ENCODE measurements around the gene RAN.
"Not testable (repeated sequence)": the region's sequence is repeated elsewhere in the genome, so short reads cannot be mapped to it uniquely, and the experiment has no call there.

Gene RAN

DNA sequence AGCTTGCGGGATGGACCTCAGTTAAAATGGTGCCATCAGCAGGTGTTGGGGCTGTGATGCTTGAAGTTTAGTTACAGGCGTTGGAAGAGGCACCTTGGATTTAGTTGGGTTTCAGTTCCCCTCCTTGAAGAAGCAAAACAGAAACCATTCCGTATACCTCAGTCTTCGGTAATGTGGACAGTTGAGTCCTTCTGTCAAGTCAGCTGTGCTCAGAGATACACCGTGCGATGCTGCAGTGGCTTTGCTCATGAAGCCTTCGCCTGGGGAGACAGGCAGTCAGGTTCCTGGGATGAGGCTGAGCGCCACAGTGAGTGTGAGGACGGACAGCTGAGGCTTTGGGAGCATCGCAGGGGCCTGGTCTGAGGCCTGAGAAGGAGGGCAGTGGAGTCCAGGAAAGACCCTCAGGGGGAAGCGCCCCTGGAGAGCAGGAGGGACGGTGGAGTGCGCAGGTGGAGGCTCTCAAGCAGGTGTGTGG, 7.4 kb downstream of the RAN start:
- TF ChIP-seq, protein P1, sequence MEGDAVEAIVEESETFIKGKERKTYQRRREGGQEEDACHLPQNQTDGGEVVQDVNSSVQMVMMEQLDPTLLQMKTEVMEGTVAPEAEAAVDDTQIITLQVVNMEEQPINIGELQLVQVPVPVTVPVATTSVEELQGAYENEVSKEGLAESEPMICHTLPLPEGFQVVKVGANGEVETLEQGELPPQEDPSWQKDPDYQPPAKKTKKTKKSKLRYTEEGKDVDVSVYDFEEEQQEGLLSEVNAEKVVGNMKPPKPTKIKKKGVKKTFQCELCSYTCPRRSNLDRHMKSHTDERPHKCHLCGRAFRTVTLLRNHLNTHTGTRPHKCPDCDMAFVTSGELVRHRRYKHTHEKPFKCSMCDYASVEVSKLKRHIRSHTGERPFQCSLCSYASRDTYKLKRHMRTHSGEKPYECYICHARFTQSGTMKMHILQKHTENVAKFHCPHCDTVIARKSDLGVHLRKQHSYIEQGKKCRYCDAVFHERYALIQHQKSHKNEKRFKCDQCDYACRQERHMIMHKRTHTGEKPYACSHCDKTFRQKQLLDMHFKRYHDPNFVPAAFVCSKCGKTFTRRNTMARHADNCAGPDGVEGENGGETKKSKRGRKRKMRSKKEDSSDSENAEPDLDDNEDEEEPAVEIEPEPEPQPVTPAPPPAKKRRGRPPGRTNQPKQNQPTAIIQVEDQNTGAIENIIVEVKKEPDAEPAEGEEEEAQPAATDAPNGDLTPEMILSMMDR (conservative IDR thresholded peaks at IDR 0.05; ENCODE audit: low read depth, low read length): no peak
- no peak overlapping the region for H3K4me3 ChIP-seq (ENCODE audit: low read depth, low read length)
- DNase-seq (ENCODE audit: low read depth): no peak

DNA sequence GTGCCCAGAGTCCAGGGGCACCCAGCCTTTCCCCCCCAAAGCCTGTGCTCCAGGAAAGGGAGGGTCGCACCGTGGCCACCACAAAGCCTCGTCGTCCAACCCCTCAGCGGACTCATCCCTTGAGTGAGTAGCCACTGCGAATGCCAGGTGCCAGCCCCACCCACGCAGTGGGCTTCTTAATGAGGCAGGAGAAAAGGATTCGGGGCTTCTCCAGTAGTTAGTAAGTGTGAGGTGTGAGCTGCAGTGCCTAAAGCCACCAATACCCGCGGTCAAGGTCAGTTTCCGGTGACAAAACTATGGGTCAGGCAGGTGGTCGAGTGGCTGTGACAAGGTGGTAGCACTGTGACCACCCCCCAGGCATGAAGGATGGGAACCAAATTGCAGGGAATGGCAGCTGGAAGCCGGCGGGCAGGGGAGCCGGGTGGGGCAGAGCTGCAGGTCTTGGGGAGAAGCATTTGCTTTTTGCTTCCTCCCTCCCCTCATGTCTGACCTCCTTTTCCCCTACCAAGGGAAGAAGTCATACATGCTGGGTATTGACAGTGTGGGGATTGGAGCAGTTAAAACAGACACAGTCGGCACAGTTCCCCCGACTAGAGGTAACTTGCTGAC, 8.0 kb downstream of the RAN start:
- TF ChIP-seq, protein P1 (conservative IDR thresholded peaks at IDR 0.05; ENCODE audit: low read depth, low read length): no peak
- no peak overlapping the region for H3K4me3 ChIP-seq (ENCODE audit: low read depth, low read length)
- no peak for DNase-seq (ENCODE audit: low read depth)

DNA sequence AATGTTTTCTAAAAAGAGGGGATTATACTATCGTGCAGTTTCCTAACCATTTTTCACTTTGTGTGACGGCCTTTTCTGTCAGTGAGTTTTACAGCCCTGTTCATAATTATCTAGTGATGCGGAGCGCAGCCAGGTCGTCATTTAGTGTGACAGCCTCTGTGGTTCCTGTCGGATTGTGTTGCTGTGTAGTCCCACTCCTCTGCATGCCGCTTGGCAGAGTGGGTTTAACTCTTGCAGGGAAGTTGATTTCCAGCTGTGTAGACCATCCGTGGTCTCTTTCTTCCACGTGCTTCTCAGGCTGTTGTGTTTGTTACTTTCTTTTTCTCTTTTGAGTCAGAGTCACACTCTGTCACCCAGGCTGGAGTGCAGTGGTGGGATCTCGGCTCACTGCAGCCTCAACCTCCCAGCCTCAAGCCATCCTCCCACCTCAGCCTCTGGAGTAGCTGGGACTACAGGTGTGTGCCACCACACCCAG, 8.6 kb downstream of the RAN start:
- DNase-seq (ENCODE audit: low read depth): no peak
- TF ChIP-seq, protein P1 (conservative IDR thresholded peaks at IDR 0.05; ENCODE audit: low read depth, low read length): no peak
- H3K4me3 ChIP-seq (ENCODE audit: low read depth, low read length): peak overlapping the region; percentile 41

DNA sequence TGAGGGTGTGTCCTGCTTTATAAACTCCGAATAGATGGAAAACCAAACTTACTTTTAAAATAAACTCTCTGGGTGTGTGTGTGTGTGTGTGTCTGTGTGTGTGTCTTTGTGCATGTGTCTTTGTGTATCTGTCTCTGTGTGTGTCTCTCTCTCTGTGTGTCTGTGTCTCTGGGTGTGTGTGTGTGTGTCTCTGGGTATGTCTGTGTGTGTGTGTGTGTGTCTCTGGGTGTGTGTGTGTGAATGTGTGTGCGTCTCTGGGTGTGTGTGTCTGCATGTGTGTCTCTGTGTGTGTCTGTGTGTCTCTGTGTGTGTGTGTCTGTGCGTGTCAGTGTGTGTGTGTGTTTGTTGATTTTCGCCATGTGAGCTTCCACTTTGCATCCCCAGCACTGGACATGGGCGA, 9.2 kb downstream of the RAN start:
- H3K4me3 ChIP-seq (ENCODE audit: low read depth, low read length): no peak overlapping the region
- DNase-seq (ENCODE audit: low read depth): no peak
- TF ChIP-seq, protein P1 (conservative IDR thresholded peaks at IDR 0.05; ENCODE audit: low read depth, low read length): no peak

DNA sequence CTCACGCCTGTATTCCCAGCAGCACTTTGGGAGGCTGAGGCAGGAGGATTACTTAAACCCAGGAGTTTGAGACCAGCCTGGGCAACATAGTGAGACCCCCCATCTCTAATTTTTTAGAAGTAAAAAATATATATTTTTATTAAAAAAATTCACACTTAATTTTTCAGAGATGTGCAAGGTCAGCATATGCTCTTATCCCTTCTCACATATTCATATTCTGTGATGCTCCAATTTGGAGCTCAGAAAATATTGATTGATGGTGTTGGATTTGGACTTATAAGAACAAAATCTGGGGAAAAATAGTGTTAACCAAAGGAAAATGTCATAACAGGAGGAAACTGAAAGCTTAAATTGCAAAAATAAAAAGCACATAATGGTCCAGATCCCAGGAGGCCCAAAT, 9.7 kb downstream of the RAN start:
- TF ChIP-seq, protein P1 (conservative IDR thresholded peaks at IDR 0.05; ENCODE audit: low read depth, low read length): no peak
- H3K4me3 ChIP-seq (ENCODE audit: low read depth, low read length): no peak overlapping the region
- no peak for DNase-seq (ENCODE audit: low read depth)

DNA sequence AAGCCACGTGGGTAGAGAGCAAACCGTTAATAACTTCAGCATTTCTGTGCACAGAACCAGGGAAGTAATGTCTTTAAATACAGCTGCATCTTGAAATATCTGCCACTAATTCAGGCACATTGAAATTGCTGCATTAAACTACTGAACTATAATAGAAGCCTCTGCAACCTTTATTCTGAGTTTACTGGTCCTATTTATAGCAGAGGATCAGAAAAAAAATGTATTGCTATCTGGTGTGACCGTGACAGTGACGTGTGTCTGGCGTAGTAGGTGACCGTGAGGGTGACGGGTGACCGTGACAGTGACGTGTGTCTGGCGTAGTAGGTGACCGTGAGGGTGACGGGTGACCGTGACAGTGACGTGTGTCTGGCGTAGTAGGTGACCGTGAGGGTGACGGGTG, 15.3 kb downstream of the RAN start:
- DNase-seq (ENCODE audit: low read depth); H3K4me3 ChIP-seq (ENCODE audit: low read depth, low read length): not testable (repeated sequence)

DNA sequence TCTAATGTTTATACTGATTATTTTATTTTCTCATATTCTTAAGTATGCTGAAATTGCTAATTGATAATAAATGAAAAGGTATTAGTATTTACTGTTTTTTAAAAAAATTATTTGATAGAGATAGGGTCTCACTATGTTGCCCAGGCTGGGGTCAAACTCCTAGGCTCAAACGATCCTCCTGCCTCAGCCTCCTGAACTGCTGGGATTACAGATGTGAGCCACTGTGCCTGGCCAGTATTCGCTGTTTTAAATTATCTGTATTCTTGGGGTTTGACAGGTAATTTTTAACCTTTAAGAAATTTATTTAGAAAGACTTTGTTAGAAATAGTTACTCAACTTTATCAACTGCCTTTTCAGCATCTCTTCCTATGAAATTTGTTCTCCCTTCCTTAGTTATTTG, 32.2 kb downstream of the RAN start:
- H3K4me3 ChIP-seq (ENCODE audit: low read depth, low read length): no peak overlapping the region
- no peak for DNase-seq (ENCODE audit: low read depth)
- TF ChIP-seq, protein P1 (conservative IDR thresholded peaks at IDR 0.05; ENCODE audit: low read depth, low read length): no peak

DNA sequence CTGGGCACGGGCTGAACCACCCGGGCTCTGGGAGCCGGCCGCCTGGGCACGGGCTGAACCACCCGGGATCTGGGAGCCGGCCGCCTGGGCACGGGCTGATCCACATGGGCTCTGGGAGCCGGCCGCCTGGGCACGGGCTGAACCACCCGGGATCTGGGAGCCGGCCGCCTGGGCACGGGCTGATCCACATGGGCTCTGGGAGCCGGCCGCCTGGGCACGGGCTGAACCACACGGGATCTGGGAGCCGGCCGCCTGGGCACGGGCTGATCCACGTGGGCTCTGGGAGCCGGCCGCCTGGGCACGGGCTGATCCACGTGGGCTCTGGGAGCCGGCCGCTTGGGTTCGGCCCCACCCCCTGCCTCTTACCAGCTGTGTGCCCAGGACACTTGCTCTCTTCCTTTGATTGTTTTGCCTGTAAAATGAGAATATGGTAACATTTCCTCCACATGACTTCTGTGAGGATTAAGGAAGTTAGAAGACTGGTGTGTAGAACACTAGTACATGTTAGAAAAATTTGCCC, 33.1 kb downstream of the RAN start:
- not testable (repeated sequence) for H3K4me3 ChIP-seq (ENCODE audit: low read depth, low read length); DNase-seq (ENCODE audit: low read depth)
